PC-9 (cell line): Measurements from ENCODE around the gene GABRB3. TPM values are rescaled to one million over a fixed set of nuclear protein-coding genes. Genes with fewer than 3 reads are reported as not detected.

Experiments used
- BruUV-seq: library from RNA; stranded (reverse); fragments of 400-500 nt; replicated peaks from 2 replicates; lab custom pipeline; 2021; lab: Mats Ljungman, UMichigan
- CTCF ChIA-PET: fragments of 300-600 bp; sonication (Branson Sonifier 250); formaldehyde crosslinking; loops from one replicate; lab custom pipeline; 2022; ENCODE audit warnings: antibody characterized with exemption; lab: Charles Lee
- POLR2A ChIA-PET: fragments of 300-600 bp; sonication (Branson Sonifier 250); formaldehyde crosslinking; loops from one replicate; lab custom pipeline; 2022; ENCODE audit warnings: antibody characterized with exemption; ENCODE audit not compliant: unreplicated experiment; lab: Charles Lee
- DNase-seq, 2 experiments: peaks; one replicate each; pipeline versions ENCODE4 v3.0.0 to v3.0.0-alpha.2; 2015 to 2022; ENCODE audit warnings: mixed read lengths in 1 of 2
- H2AFZ ChIP-seq: fragments of 200-600 bp; sonication (generic); 2 replicates; pipeline ENCODE4 v1.8.1; 2017; ENCODE audit warnings: antibody characterized with exemption
- H3F3A ChIP-seq: fragments of 200-600 bp; sonication (generic); 2 replicates; pipeline ENCODE4 v1.8.1; 2017; ENCODE audit warnings: antibody characterized with exemption, mild to moderate bottlenecking, low read depth; ENCODE audit not compliant: insufficient read depth
- H3K27ac ChIP-seq: fragments of 200-600 bp; sonication (generic); 2 replicates; pipeline ENCODE4 v1.6.1; 2016; ENCODE audit warnings: mixed run types
- H3K27me3 ChIP-seq: fragments of 200-600 bp; sonication (generic); 2 replicates; pipeline ENCODE4 v1.6.1; 2016; ENCODE audit warnings: low read depth, mixed run types; ENCODE audit not compliant: insufficient read depth
- H3K36me3 ChIP-seq: fragments of 200-600 bp; sonication (generic); 2 replicates; pipeline ENCODE4 v1.6.1; 2016; ENCODE audit warnings: low read depth, mixed run types
- H3K4me1 ChIP-seq: fragments of 200-600 bp; sonication (generic); replicated peaks from 2 replicates; pipeline ENCODE4 v1.6.1; 2016; ENCODE audit warnings: mixed run types; ENCODE audit not compliant: insufficient read depth
- H3K4me2 ChIP-seq: fragments of 200-600 bp; sonication (generic); 2 replicates; pipeline ENCODE4 v1.6.1; 2017; ENCODE audit warnings: mixed run types
- H3K4me3 ChIP-seq: fragments of 200-600 bp; sonication (generic); 2 replicates; pipeline ENCODE4 v1.6.1; 2016; ENCODE audit warnings: mixed run types
- H3K79me2 ChIP-seq: fragments of 200-600 bp; sonication (generic); 2 replicates; pipeline ENCODE4 v1.6.1; 2017; ENCODE audit warnings: low read depth, mixed run types
- H3K9me2 ChIP-seq: fragments of 200-600 bp; sonication (generic); 2 replicates; pipeline ENCODE4 v1.8.1; 2017; ENCODE audit warnings: mild to moderate bottlenecking; ENCODE audit not compliant: insufficient read depth
- H3K9me3 ChIP-seq: fragments of 200-600 bp; sonication (generic); 2 replicates; pipeline ENCODE4 v1.8.1; 2016; ENCODE audit warnings: low read depth; ENCODE audit not compliant: insufficient read depth
- H4K20me1 ChIP-seq: fragments of 200-600 bp; sonication (generic); 2 replicates; pipeline ENCODE4 v1.8.1; 2017; ENCODE audit not compliant: insufficient read depth
- CTCF ChIP-seq: fragments of 200-600 bp; sonication (generic); conservative IDR thresholded peaks from 2 replicates; pipeline ENCODE4 v1.6.1; 2017; ENCODE audit warnings: mixed run types, antibody characterized with exemption, mild to moderate bottlenecking, moderate library complexity
- EZH2 ChIP-seq: fragments of 200-600 bp; sonication (generic); IDR thresholded peaks from 2 replicates; pipeline ENCODE4 v1.8.0; 2017; ENCODE audit warnings: antibody characterized with exemption, low read depth
- intact Hi-C: fragments of 100-400 bp; cut with micrococcal nuclease; formaldehyde crosslinking; loops from one replicate; pipeline ENCODE4 v1.10.0; 2022; ENCODE audit not compliant: unreplicated experiment
- total RNA-seq: library from RNA; stranded (reverse); gene quantifications from 2 replicates; pipeline ENCODE4 v1.2.3, GENCODE V29; 2021

Gene GABRB3
- total RNA-seq, 1 experiment from 2014 or later = 6.3 TPM

- Histone ChIP-seq H3K36me3 (no peaks in the 10 kb centered on the region), H3K9me2 (no peaks in the 10 kb centered on the region), H3F3A (no peaks in the 10 kb centered on the region), H4K20me1 (no peaks in the 10 kb centered on the region), H3K79me2 (no peaks in the 10 kb centered on the region), H3K4me1 (no peaks in the 10 kb centered on the region), H3K9me3 (no peaks in the 10 kb centered on the region), H3K4me2 (no peak overlapping the region), H3K4me3 (no peak overlapping the region), H3K27ac (no peak overlapping the region), H3K27me3 (no peaks in the 10 kb centered on the region), H2AFZ (no peak overlapping the region)
- DNase-seq = no peak
- CTCF ChIA-PET = no interaction called here
- TF ChIP-seq EZH2 (no peak), CTCF (no peak)
- POLR2A ChIA-PET = no interaction called here
- intact Hi-C loops = no loop called here
- no TSS peak for BruUV-seq
These were observed 132.3 kb downstream of the GABRB3 start for GRCh38 chr15:26640601-26641000.

- intact Hi-C loops = no loop called here
- no peak for TF ChIP-seq EZH2
- no peak for TF ChIP-seq CTCF
- H3K9me2 ChIP-seq = no peaks in the 10 kb centered on the region
- no peaks in the 10 kb centered on the region for H3K9me3 ChIP-seq
- ChIA-PET CTCF (no interaction called here), POLR2A (no interaction called here)
- H3F3A ChIP-seq = no peaks in the 10 kb centered on the region
- H3K4me2 ChIP-seq = no peak overlapping the region
- no peak for DNase-seq
- no peak overlapping the region for H3K4me3 ChIP-seq
- no peaks in the 10 kb centered on the region for H3K79me2 ChIP-seq
- no peak overlapping the region for H2AFZ ChIP-seq
- no peak overlapping the region for H3K27ac ChIP-seq
- H3K4me1 ChIP-seq = no peaks in the 10 kb centered on the region
- H4K20me1 ChIP-seq = no peaks in the 10 kb centered on the region
- no peaks in the 10 kb centered on the region for H3K27me3 ChIP-seq
- no peaks in the 10 kb centered on the region for H3K36me3 ChIP-seq
- no TSS peak for BruUV-seq
These were observed 132.9 kb downstream of the GABRB3 start for GRCh38 chr15:26639966-26640365.

GRCh38 chr15:26635614-26636013, 137.3 kb downstream of the GABRB3 start:
- H4K20me1 ChIP-seq = no peaks in the 10 kb centered on the region
- H3K9me3 ChIP-seq = no peaks in the 10 kb centered on the region
- CTCF ChIA-PET = no interaction called here
- no peak for DNase-seq
- no peak overlapping the region for H3K4me2 ChIP-seq
- H3K4me3 ChIP-seq = no peak overlapping the region
- no peak for TF ChIP-seq CTCF
- no peak for TF ChIP-seq EZH2
- H3K9me2 ChIP-seq = no peaks in the 10 kb centered on the region
- intact Hi-C loops = no loop called here
- H3K27ac ChIP-seq = no peak overlapping the region
- peaks cover 4% of the 10 kb centered on the region; the same call in 1 of the 2 replicates for H3K27me3 ChIP-seq
- H2AFZ ChIP-seq = no peak overlapping the region
- H3K4me1 ChIP-seq = no peaks in the 10 kb centered on the region
- H3K36me3 ChIP-seq = no peaks in the 10 kb centered on the region
- H3K79me2 ChIP-seq = no peaks in the 10 kb centered on the region
- BruUV-seq = no TSS peak
- POLR2A ChIA-PET = no interaction called here
- no peaks in the 10 kb centered on the region for H3F3A ChIP-seq
